Ascending aorta (tissue), 2 donors: ENCODE measurements around the gene SLC6A7. TPM values are rescaled to one million over a fixed set of nuclear protein-coding genes. Genes with fewer than 3 reads are reported as not detected.

ENCODE experiments used
- DNase-seq, 2 donors: peaks; one replicate each; pipeline ENCODE4 v3.0.0-alpha.2; 2019; ENCODE audit warnings: low spot score in 2 of 2
- H3K27ac ChIP-seq, 2 donors: fragments of 200-600 bp; sonication (generic); one replicate each; pipeline ENCODE4 v1.5.1; 2016 to 2017; ENCODE audit warnings: mild to moderate bottlenecking in 1 of 2
- H3K27me3 ChIP-seq: fragments of 200-600 bp; sonication (generic); one replicate; pipeline ENCODE4 v1.5.1; 2017
- H3K36me3 ChIP-seq, 2 donors: fragments of 200-600 bp; sonication (generic); one replicate each; pipeline ENCODE4 v1.5.1; 2016
- H3K4me1 ChIP-seq, 2 donors: fragments of 200-600 bp; sonication (generic); one replicate each; pipeline ENCODE4 v1.5.1; 2016 to 2017; ENCODE audit warnings: mild to moderate bottlenecking in 1 of 2
- H3K4me3 ChIP-seq, 2 donors: fragments of 200-600 bp; sonication (generic); one replicate each; pipeline ENCODE4 v1.5.1; 2016 to 2017; ENCODE audit warnings: mild to moderate bottlenecking in 1 of 2
- H3K9me3 ChIP-seq, 2 donors: fragments of 200-600 bp; sonication (generic); one replicate each; pipeline ENCODE4 v1.5.1; 2016
- CTCF ChIP-seq, 3 experiments: fragments of 200-600 bp in 2 of 3; fragments of 450-650 bp in 1 of 3; sonication (generic) in 2 of 3; IDR thresholded peaks; one replicate each; pipeline ENCODE4 v1.5.1; 2016 to 2019; ENCODE audit warnings: antibody characterized with exemption in 3 of 3, mild to moderate bottlenecking in 1 of 3, moderate library complexity in 1 of 3
- intact Hi-C: fragments of 100-400 bp; cut with DNase I; formaldehyde crosslinking; loops from one replicate; pipeline ENCODE4 v1.15.1; 2023
- total RNA-seq: library from RNA; depleted of rRNA; stranded (reverse); fragments of >200 nt; gene quantifications from one replicate; pipeline ENCODE4 v1.1.0, GENCODE V29; 2016

Gene SLC6A7
- total RNA-seq, 1 donor from 2014 or later: not detected

- H3K27ac ChIP-seq: no peak overlapping the region
- no peak overlapping the region for H3K4me3 ChIP-seq
- no peak for TF ChIP-seq CTCF (IDR thresholded peaks at IDR 0.05)
Observed at GRCh38 chr5:150242251-150242894, 52.5 kb downstream of the SLC6A7 start.

GRCh38 chr5:150243590-150243989 lies 53.7 kb downstream of the SLC6A7 start:
- intact Hi-C loops: no loop called here
- no peak overlapping the region for H3K27ac ChIP-seq
- no peaks in the 10 kb centered on the region for H3K27me3 ChIP-seq
- no peaks in the 10 kb centered on the region for H3K36me3 ChIP-seq
- H3K4me3 ChIP-seq: no peak overlapping the region
- DNase-seq: no peak
- no peaks in the 10 kb centered on the region for H3K9me3 ChIP-seq
- TF ChIP-seq CTCF (IDR thresholded peaks at IDR 0.05): no peak
- H3K4me1 ChIP-seq: no peaks in the 10 kb centered on the region

More at GRCh38 chr5:150242251-150242894, 52.5 kb downstream of the SLC6A7 start:
- Histone ChIP-seq H3K27me3 (no peaks in the 10 kb centered on the region), H3K9me3 (no peaks in the 10 kb centered on the region), H3K36me3 (no peaks in the 10 kb centered on the region), H3K4me1 (no peaks in the 10 kb centered on the region)
- no peak for DNase-seq
- intact Hi-C loops: no loop called here

- H3K36me3 ChIP-seq: no peaks in the 10 kb centered on the region
- DNase-seq: no peak
- H3K9me3 ChIP-seq: no peaks in the 10 kb centered on the region
- no peak for TF ChIP-seq CTCF (IDR thresholded peaks at IDR 0.05)
- intact Hi-C loops: no loop called here
- no peaks in the 10 kb centered on the region for H3K4me1 ChIP-seq
- no peaks in the 10 kb centered on the region for H3K27me3 ChIP-seq
- H3K4me3 ChIP-seq: no peak overlapping the region
- no peak overlapping the region for H3K27ac ChIP-seq
Observed at GRCh38 chr5:150244209-150244608, 54.3 kb downstream of the SLC6A7 start.

GRCh38 chr5:150245111-150245789 lies 55.4 kb downstream of the SLC6A7 start:
- no peaks in the 10 kb centered on the region for H3K4me1 ChIP-seq
- H3K4me3 ChIP-seq: no peak overlapping the region
- no peaks in the 10 kb centered on the region for H3K36me3 ChIP-seq
- intact Hi-C loops: no loop called here
- no peak for TF ChIP-seq CTCF (IDR thresholded peaks at IDR 0.05)
- H3K27ac ChIP-seq: no peak overlapping the region
- no peaks in the 10 kb centered on the region for H3K27me3 ChIP-seq
- no peaks in the 10 kb centered on the region for H3K9me3 ChIP-seq
- no peak for DNase-seq

GRCh38 chr5:150245808-150246207 lies 55.9 kb downstream of the SLC6A7 start:
- intact Hi-C loops: no loop called here
- H3K36me3 ChIP-seq: no peaks in the 10 kb centered on the region
- H3K27ac ChIP-seq: no peak overlapping the region
- no peak for TF ChIP-seq CTCF (IDR thresholded peaks at IDR 0.05)
- no peak for DNase-seq
- no peaks in the 10 kb centered on the region for H3K4me1 ChIP-seq
- H3K4me3 ChIP-seq: no peak overlapping the region
- H3K9me3 ChIP-seq: no peaks in the 10 kb centered on the region
- no peaks in the 10 kb centered on the region for H3K27me3 ChIP-seq
